Activated CD4-positive, alpha-beta T cell treated with anti-CD3 and anti-CD28 coated beads, Interleukin-2, amount 10 ng/mL, durations not matched to agents 24 days and 14 days (primary cell): ENCODE results near the gene PHACTR3. TPM values are rescaled to one million over a fixed set of nuclear protein-coding genes. Genes with fewer than 3 reads are reported as not detected.

Source experiments
- DNase-seq: peaks from one replicate; pipeline ENCODE4 v3.0.0; 2022
- H3K27ac Mint-ChIP-seq: one replicate; pipeline ENCODE4 v1.8.0; 2022; ENCODE audit warnings: mild to moderate bottlenecking, mixed read lengths
- H3K27me3 Mint-ChIP-seq: one replicate; pipeline ENCODE4 v1.8.0; 2022; ENCODE audit warnings: mixed read lengths
- H3K36me3 Mint-ChIP-seq: one replicate; pipeline ENCODE4 v1.8.0; 2022; ENCODE audit warnings: low read depth, mild to moderate bottlenecking, mixed read lengths
- H3K4me1 Mint-ChIP-seq: one replicate; pipeline ENCODE4 v1.8.0; 2021; ENCODE audit warnings: mixed read lengths
- H3K4me3 Mint-ChIP-seq: one replicate; pipeline ENCODE4 v1.8.0; 2022; ENCODE audit warnings: mild to moderate bottlenecking, moderate library complexity, mixed read lengths
- H3K9me3 Mint-ChIP-seq: one replicate; pipeline ENCODE4 v1.8.0; 2021; ENCODE audit warnings: mixed read lengths
- intact Hi-C: fragments of 100-400 bp; cut with micrococcal nuclease; formaldehyde crosslinking; loops from one replicate; pipeline ENCODE4 v1.15.1; 2023
- total RNA-seq: library from RNA; stranded (reverse); gene quantifications from 2 replicates; pipeline ENCODE4 v1.2.3, GENCODE V29; 2022

The PHACTR3 gene
- total RNA-seq, 1 donor from 2014 or later: not detected

GRCh38 chr20:59677586-59677985 lies 73.2 kb downstream of the PHACTR3 start:
- intact Hi-C loops: no loop called here
- Mint-ChIP-seq H3K4me1 (no peaks in the 10 kb centered on the region), H3K9me3 (no peaks in the 10 kb centered on the region)

GRCh38 chr20:59678288-59678687 lies 73.9 kb downstream of the PHACTR3 start:
- no peaks in the 10 kb centered on the region for H3K36me3 Mint-ChIP-seq
- no peaks in the 10 kb centered on the region for H3K9me3 Mint-ChIP-seq
- peaks cover 3% of the 10 kb centered on the region for H3K27me3 Mint-ChIP-seq
- H3K4me1 Mint-ChIP-seq: no peaks in the 10 kb centered on the region
- intact Hi-C loops: no loop called here
- H3K4me3 Mint-ChIP-seq: no peak overlapping the region
- no peak overlapping the region for H3K27ac Mint-ChIP-seq
- DNase-seq: no peak

More at GRCh38 chr20:59677586-59677985, 73.2 kb downstream of the PHACTR3 start:
- Mint-ChIP-seq H3K27ac (no peak overlapping the region), H3K4me3 (no peak overlapping the region), H3K36me3 (no peaks in the 10 kb centered on the region), H3K27me3 (peaks cover 3% of the 10 kb centered on the region)
- no peak for DNase-seq

- no peaks in the 10 kb centered on the region for H3K4me1 Mint-ChIP-seq
- intact Hi-C loops: no loop called here
- H3K27ac Mint-ChIP-seq: no peak overlapping the region
- H3K9me3 Mint-ChIP-seq: no peaks in the 10 kb centered on the region
- H3K27me3 Mint-ChIP-seq: peaks cover 3% of the 10 kb centered on the region
- H3K4me3 Mint-ChIP-seq: no peak overlapping the region
- no peak for DNase-seq
- no peaks in the 10 kb centered on the region for H3K36me3 Mint-ChIP-seq
Measured at GRCh38 chr20:59678951-59679350, 74.6 kb downstream of the PHACTR3 start.

- Mint-ChIP-seq H3K4me1 (no peaks in the 10 kb centered on the region), H3K9me3 (no peaks in the 10 kb centered on the region), H3K4me3 (no peak overlapping the region), H3K36me3 (no peaks in the 10 kb centered on the region), H3K27me3 (peaks cover 3% of the 10 kb centered on the region), H3K27ac (no peak overlapping the region)
- intact Hi-C loops: no loop called here
- DNase-seq: no peak
Measured at GRCh38 chr20:59680148-59680650, 75.9 kb downstream of the PHACTR3 start.

- Mint-ChIP-seq H3K27ac (no peak overlapping the region), H3K4me3 (no peak overlapping the region), H3K36me3 (no peaks in the 10 kb centered on the region), H3K9me3 (no peaks in the 10 kb centered on the region), H3K4me1 (no peaks in the 10 kb centered on the region), H3K27me3 (peaks cover 3% of the 10 kb centered on the region)
- intact Hi-C loops: no loop called here
- no peak for DNase-seq
Measured at GRCh38 chr20:59680852-59681251, 76.5 kb downstream of the PHACTR3 start.

GRCh38 chr20:59682603-59683002 lies 78.3 kb downstream of the PHACTR3 start:
- Mint-ChIP-seq H3K27ac (no peak overlapping the region), H3K9me3 (no peaks in the 10 kb centered on the region), H3K4me3 (no peak overlapping the region), H3K4me1 (no peaks in the 10 kb centered on the region), H3K36me3 (no peaks in the 10 kb centered on the region), H3K27me3 (peaks cover 3% of the 10 kb centered on the region)
- intact Hi-C loops: no loop called here
- no peak for DNase-seq

- DNase-seq: no peak
- Mint-ChIP-seq H3K9me3 (no peaks in the 10 kb centered on the region), H3K4me3 (no peak overlapping the region), H3K36me3 (no peaks in the 10 kb centered on the region), H3K27ac (no peak overlapping the region), H3K27me3 (peaks cover 1% of the 10 kb centered on the region), H3K4me1 (no peaks in the 10 kb centered on the region)
- intact Hi-C loops: no loop called here
Measured at GRCh38 chr20:59683181-59683580, 78.8 kb downstream of the PHACTR3 start.

GRCh38 chr20:59684685-59685242 lies 80.4 kb downstream of the PHACTR3 start:
- Mint-ChIP-seq H3K9me3 (no peaks in the 10 kb centered on the region), H3K27ac (no peak overlapping the region), H3K27me3 (no peaks in the 10 kb centered on the region), H3K4me3 (no peak overlapping the region), H3K4me1 (no peaks in the 10 kb centered on the region), H3K36me3 (no peaks in the 10 kb centered on the region)
- intact Hi-C loops: no loop called here
- DNase-seq: no peak

GRCh38 chr20:59686404-59687346 lies 82.3 kb downstream of the PHACTR3 start:
- H3K4me1 Mint-ChIP-seq: no peaks in the 10 kb centered on the region
- no peak overlapping the region for H3K27ac Mint-ChIP-seq
- H3K36me3 Mint-ChIP-seq: no peaks in the 10 kb centered on the region
- H3K27me3 Mint-ChIP-seq: no peaks in the 10 kb centered on the region
- intact Hi-C loops: no loop called here
- no peak overlapping the region for H3K4me3 Mint-ChIP-seq
- H3K9me3 Mint-ChIP-seq: no peaks in the 10 kb centered on the region
- DNase-seq: no peak

GRCh38 chr20:59688356-59688755 lies 84.0 kb downstream of the PHACTR3 start:
- H3K36me3 Mint-ChIP-seq: no peaks in the 10 kb centered on the region
- no peak overlapping the region for H3K4me3 Mint-ChIP-seq
- intact Hi-C loops: no loop called here
- peaks cover 1% of the 10 kb centered on the region for H3K27me3 Mint-ChIP-seq
- no peaks in the 10 kb centered on the region for H3K9me3 Mint-ChIP-seq
- no peaks in the 10 kb centered on the region for H3K4me1 Mint-ChIP-seq
- DNase-seq: no peak
- H3K27ac Mint-ChIP-seq: no peak overlapping the region

GRCh38 chr20:59688999-59689398 lies 84.7 kb downstream of the PHACTR3 start:
- no peak for DNase-seq
- intact Hi-C loops: no loop called here
- Mint-ChIP-seq H3K4me1 (no peaks in the 10 kb centered on the region), H3K27ac (no peak overlapping the region), H3K27me3 (peaks cover 4% of the 10 kb centered on the region), H3K9me3 (no peaks in the 10 kb centered on the region), H3K4me3 (no peak overlapping the region), H3K36me3 (no peaks in the 10 kb centered on the region)

GRCh38 chr20:59690101-59690500 lies 85.8 kb downstream of the PHACTR3 start:
- H3K9me3 Mint-ChIP-seq: no peaks in the 10 kb centered on the region
- no peaks in the 10 kb centered on the region for H3K4me1 Mint-ChIP-seq
- peaks cover 4% of the 10 kb centered on the region for H3K27me3 Mint-ChIP-seq
- no peaks in the 10 kb centered on the region for H3K36me3 Mint-ChIP-seq
- intact Hi-C loops: no loop called here
- no peak overlapping the region for H3K27ac Mint-ChIP-seq
- DNase-seq: no peak
- no peak overlapping the region for H3K4me3 Mint-ChIP-seq

GRCh38 chr20:59690976-59691375 lies 86.6 kb downstream of the PHACTR3 start:
- Mint-ChIP-seq H3K36me3 (no peaks in the 10 kb centered on the region), H3K9me3 (no peaks in the 10 kb centered on the region), H3K27ac (no peak overlapping the region), H3K4me1 (no peaks in the 10 kb centered on the region), H3K27me3 (peaks cover 4% of the 10 kb centered on the region), H3K4me3 (no peak overlapping the region)
- intact Hi-C loops: no loop called here
- DNase-seq: no peak

- Mint-ChIP-seq H3K9me3 (no peaks in the 10 kb centered on the region), H3K36me3 (no peaks in the 10 kb centered on the region), H3K4me1 (no peaks in the 10 kb centered on the region), H3K27ac (no peak overlapping the region), H3K27me3 (peaks cover 4% of the 10 kb centered on the region), H3K4me3 (no peak overlapping the region)
- no peak for DNase-seq
- intact Hi-C loops: no loop called here
Measured at GRCh38 chr20:59692139-59692538, 87.8 kb downstream of the PHACTR3 start.
